ENCODE measurements around the gene GRIA3. TPM values are rescaled to one million over a fixed set of nuclear protein-coding genes. Genes with fewer than 3 reads are reported as not detected.
"Not testable (repeated sequence)": the region's sequence is repeated elsewhere in the genome, so short reads cannot be mapped to it uniquely, and the experiment has no call there.

Gene GRIA3
- polyA plus RNA-seq, 1 donor from 2014 or later, result not detected

DNA sequence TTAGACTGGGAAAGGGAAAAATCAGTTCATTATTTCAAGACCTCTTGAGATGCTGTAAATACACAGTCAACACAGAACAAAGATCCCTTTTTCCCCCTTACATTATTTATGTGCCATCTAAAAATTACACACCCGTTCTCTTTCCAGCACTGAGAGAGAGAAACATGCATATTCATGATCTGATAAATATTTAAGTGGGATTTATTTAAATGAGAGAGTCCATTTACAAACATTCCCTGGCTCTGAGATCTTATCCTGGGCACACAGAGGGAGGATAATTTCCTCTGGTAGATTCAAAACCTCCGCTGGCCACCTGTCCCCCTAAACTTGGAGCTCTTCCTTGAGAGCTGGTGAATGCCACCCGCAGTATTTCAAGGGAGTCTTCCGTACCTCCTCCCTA lies 88.6 kb downstream of the GRIA3 start:
- H3K27me3 Mint-ChIP-seq, result peaks cover 1% of the 10 kb centered on the region
- H3K4me1 Mint-ChIP-seq, result no peaks in the 10 kb centered on the region
- no peak overlapping the region for H3K27ac Mint-ChIP-seq
- H3K4me3 Mint-ChIP-seq, result no peak overlapping the region
- H3K9me3 Mint-ChIP-seq, result no peaks in the 10 kb centered on the region
- H3K36me3 Mint-ChIP-seq, result no peaks in the 10 kb centered on the region

DNA sequence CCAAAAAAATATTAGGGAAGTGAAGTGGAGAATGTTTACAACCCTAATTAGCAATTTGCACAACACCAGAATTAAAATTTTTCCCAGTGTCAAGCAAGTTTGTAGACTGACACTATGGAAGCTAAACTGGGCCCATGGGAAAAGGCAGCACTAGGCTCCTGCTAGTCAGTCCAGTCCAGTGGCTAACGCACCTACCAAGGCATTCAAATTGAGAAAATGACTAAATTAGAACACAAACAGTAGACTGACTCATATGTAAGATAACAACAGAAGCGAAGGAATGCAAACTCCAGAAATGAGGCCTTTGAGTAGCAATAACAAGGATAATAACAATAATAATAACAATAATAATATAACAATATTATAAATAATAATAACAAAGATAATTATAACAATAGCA lies 90.7 kb downstream of the GRIA3 start:
- no peaks in the 10 kb centered on the region for H3K36me3 Mint-ChIP-seq
- H3K27ac Mint-ChIP-seq, result no peak overlapping the region
- H3K27me3 Mint-ChIP-seq, result peaks cover 1% of the 10 kb centered on the region
- H3K4me3 Mint-ChIP-seq, result no peak overlapping the region
- no peaks in the 10 kb centered on the region for H3K9me3 Mint-ChIP-seq
- H3K4me1 Mint-ChIP-seq, result no peaks in the 10 kb centered on the region

DNA sequence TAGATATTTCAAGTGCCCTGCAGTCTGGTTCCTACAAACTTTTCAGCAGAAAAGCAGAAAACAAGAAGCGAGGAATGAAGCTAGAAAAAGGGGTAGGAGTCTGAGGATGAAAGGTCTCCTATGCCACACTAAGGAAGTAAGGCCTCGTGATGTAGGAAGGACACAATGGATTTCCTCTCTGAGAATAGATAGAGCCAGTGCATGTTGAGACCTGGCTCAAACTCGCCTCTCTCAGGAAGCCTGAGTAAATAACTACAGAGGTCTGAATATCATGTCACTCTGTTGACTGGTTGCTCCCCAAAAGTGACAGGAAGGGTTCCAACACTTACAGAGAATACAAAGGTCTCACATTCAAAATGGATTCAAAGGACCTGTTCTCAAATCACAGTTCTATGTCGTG lies 93.3 kb downstream of the GRIA3 start:
- Mint-ChIP-seq H3K27ac (no peak overlapping the region), H3K4me3 (no peak overlapping the region), H3K36me3 (no peaks in the 10 kb centered on the region), H3K27me3 (peaks cover 1% of the 10 kb centered on the region), H3K4me1 (no peaks in the 10 kb centered on the region), H3K9me3 (peaks cover 0 to 2% (median 0%) of the 10 kb centered on the region in 3 donors)

DNA sequence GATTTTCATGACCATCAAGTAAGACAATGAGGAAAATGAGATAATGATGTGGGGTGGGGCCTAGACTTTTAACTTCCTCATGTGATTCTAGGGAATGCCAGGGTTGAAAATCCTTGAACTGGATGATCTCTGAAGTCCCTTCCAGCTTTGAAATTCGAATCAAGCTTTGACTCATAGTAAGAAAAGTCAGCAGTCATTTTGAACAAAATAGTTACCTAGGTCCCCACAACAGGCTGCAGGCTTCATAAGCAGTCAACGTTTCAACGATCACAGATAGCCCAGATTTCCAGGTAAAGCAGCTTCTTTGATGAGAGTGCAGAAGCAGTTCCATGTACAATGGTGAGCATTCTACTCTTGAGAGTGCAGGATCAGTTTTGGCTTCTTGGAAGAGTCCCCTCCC lies 93.7 kb downstream of the GRIA3 start:
- peaks cover 0 to 2% (median 0%) of the 10 kb centered on the region in 3 donors for H3K9me3 Mint-ChIP-seq
- no peaks in the 10 kb centered on the region for H3K36me3 Mint-ChIP-seq
- peaks cover 1% of the 10 kb centered on the region for H3K27me3 Mint-ChIP-seq
- no peak overlapping the region for H3K4me3 Mint-ChIP-seq
- H3K27ac Mint-ChIP-seq, result no peak overlapping the region
- no peaks in the 10 kb centered on the region for H3K4me1 Mint-ChIP-seq

DNA sequence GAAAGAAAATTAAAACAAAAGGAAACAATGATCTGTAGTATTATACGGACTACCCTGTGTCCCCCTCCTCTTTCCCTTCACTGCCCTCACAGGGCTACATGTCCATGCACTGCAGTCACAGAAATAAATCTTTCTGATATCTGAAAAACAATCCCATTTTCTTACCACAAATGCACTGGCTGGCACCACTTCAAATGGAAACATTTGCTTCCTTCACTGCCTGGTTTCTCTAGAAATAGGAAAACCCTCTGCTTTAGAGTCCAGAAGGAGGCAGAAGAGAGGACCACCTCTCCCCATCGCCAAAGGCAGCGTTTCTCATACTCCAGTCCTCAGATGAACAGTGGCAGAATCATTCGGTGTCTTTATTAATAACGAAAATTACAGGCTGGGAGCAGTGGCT lies 98.2 kb downstream of the GRIA3 start:
- Mint-ChIP-seq H3K27me3 (no peaks in the 10 kb centered on the region), H3K27ac (no peak overlapping the region), H3K4me3 (no peak overlapping the region), H3K4me1 (no peaks in the 10 kb centered on the region), H3K9me3 (peaks cover 0 to 2% (median 2%) of the 10 kb centered on the region in 3 donors), H3K36me3 (no peaks in the 10 kb centered on the region)

DNA sequence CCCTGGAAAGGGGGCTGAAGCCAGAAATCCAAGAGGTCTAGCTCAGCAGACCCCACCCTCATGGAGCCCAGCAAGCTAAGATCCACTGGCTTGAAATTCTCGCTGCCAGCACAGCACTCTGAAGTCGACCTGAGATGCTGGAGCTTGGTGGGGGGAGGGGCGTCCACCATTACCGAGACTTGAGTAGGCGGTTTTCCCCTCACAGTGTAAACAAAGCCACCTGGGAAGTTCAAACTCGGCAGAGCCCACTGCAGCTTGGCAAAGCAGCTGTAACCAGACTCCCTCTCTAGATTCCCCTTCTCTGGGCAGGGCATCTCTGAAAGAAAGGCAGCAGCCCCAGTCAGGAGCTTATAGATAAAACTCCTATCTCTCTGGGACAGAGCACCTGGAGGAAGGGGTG lies 99.3 kb downstream of the GRIA3 start:
- H3K9me3 Mint-ChIP-seq, H3K27me3 Mint-ChIP-seq, H3K4me3 Mint-ChIP-seq, H3K36me3 Mint-ChIP-seq, H3K4me1 Mint-ChIP-seq, H3K27ac Mint-ChIP-seq: not testable (repeated sequence)

DNA sequence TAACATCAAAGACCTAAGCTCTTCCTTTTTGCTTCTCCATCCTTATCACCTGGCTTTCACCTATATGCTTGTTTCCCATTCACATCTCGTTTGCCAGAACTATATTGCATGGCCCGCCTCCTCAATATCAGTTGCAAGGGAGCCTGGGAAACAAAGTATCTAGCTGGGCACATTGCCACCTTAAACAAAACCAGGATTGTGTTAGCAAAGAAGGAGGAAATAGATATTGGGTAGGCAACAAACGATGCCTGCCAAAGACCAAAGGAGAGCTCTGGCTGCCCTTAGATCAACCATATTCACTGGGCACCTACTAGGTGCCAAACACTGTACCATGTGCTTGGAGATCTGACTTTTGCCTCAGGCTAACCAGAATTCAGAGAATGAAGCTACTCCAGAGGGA lies 107.5 kb downstream of the GRIA3 start:
- H3K4me3 Mint-ChIP-seq, result no peak overlapping the region
- H3K27ac Mint-ChIP-seq, result no peak overlapping the region
- H3K36me3 Mint-ChIP-seq, result peaks cover 3% of the 10 kb centered on the region
- H3K9me3 Mint-ChIP-seq, result peaks cover 0 to 3% (median 0%) of the 10 kb centered on the region in 3 donors
- no peaks in the 10 kb centered on the region for H3K27me3 Mint-ChIP-seq
- no peaks in the 10 kb centered on the region for H3K4me1 Mint-ChIP-seq

DNA sequence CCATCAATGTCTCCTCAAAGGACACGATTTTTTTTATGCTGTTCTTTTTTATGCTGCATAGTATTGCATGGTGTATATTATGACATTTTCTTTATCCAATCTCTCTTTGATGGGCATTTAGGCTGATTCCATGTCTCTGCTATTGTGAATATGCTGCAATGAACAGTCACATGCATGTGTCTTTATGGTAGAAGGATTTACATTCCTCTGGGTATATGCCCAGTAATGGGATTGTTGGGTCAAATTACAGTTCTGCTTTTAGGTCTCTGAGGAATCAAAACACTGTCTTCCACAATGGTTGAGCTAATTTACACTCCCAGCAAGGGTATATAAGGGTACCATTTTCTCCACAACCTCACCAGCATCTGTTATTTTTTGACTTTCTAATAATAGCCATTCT lies 113.9 kb downstream of the GRIA3 start:
- Mint-ChIP-seq H3K9me3 (peaks cover 0 to 2% (median 0%) of the 10 kb centered on the region in 3 donors), H3K27me3 (no peaks in the 10 kb centered on the region), H3K36me3 (no peaks in the 10 kb centered on the region), H3K4me1 (no peaks in the 10 kb centered on the region), H3K27ac (no peak overlapping the region), H3K4me3 (no peak overlapping the region)

DNA sequence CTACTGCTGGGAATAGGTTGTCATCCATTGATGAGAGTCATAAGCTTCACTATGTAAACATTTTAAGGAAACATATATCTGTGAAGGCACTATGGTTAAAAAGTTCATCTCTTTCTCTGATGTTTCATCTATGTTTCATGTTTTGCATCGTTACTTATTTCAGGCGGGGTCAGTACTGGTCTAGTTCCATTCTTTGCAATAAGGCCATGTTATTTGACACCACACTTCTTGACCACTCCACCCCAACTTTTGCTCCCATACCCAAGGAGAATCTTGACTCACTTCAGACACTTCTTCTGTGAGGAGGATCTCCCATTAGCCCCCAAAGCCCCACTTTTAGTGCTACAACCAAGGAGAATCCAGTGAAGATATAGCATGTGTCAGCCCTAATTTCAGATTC lies 119.4 kb downstream of the GRIA3 start:
- Mint-ChIP-seq H3K36me3 (no peaks in the 10 kb centered on the region), H3K27me3 (no peaks in the 10 kb centered on the region), H3K9me3 (no peaks in the 10 kb centered on the region), H3K27ac (no peak overlapping the region), H3K4me1 (no peaks in the 10 kb centered on the region), H3K4me3 (no peak overlapping the region)

DNA sequence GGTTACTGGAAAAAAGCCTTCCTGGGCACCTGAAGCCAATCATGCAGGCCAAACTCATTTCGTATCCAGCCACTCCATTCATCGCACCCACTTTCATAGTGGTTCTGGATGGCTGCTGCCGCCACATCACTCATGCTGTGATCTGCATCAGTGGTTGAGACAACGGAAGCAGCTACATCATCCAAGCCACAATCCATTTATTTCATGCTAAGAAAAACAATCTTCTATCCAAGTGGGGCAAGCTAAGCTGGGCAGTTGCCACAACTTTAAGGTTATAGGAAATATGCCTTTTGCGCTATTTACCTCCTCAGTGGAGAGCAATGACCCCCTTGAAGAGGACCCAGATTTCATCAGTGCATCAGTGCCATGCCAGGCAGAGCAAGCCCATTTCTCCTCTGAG lies 124.6 kb downstream of the GRIA3 start:
- H3K9me3 Mint-ChIP-seq, result no peaks in the 10 kb centered on the region
- H3K4me1 Mint-ChIP-seq, result no peaks in the 10 kb centered on the region
- no peaks in the 10 kb centered on the region for H3K36me3 Mint-ChIP-seq
- H3K27me3 Mint-ChIP-seq, result no peaks in the 10 kb centered on the region
- no peak overlapping the region for H3K4me3 Mint-ChIP-seq
- H3K27ac Mint-ChIP-seq, result no peak overlapping the region

DNA sequence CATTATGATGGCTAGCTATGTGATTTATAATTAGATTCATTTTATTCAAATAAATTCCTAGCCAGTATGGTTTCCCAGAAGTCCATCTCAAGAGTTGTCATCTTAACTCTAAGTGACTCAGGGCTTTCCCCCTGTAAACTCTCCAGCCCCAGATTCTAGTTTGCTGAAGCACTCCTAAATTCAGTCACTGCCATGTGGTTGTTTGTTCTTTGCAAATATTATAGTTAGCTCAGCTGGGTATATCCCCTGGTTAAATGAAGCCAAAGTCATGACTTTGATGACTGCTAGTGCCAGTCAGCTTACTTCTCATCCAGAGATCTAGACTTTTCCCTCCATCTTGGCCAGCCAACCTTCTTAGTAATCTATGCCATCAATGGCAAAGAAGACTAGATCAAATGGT lies 126.0 kb downstream of the GRIA3 start:
- Mint-ChIP-seq H3K27me3 (no peaks in the 10 kb centered on the region), H3K36me3 (no peaks in the 10 kb centered on the region), H3K9me3 (peaks cover 0 to 2% (median 0%) of the 10 kb centered on the region in 3 donors), H3K27ac (no peak overlapping the region), H3K4me3 (no peak overlapping the region), H3K4me1 (no peaks in the 10 kb centered on the region)

DNA sequence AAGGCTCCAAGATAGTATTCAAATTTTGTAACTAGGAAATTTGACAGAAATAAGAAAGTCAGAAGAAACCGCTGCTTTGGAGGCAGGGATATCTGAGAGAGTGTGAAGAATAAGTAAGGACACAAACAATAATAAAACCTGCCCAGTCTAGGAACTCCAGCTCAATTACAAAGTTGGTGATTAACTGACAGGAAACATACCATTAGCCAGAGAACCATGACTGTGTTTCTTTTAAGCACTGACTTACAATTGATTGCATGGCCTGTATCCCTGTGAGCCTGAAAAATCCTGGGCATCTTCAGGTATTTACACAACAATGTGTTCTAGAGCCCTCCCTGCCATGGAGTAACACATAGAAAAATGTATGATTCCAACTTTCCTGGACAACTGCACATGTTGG lies 127.4 kb downstream of the GRIA3 start:
- peaks cover 0 to 2% (median 0%) of the 10 kb centered on the region in 3 donors for H3K9me3 Mint-ChIP-seq
- H3K27ac Mint-ChIP-seq, result no peak overlapping the region
- no peaks in the 10 kb centered on the region for H3K4me1 Mint-ChIP-seq
- H3K27me3 Mint-ChIP-seq, result no peaks in the 10 kb centered on the region
- no peak overlapping the region for H3K4me3 Mint-ChIP-seq
- H3K36me3 Mint-ChIP-seq, result no peaks in the 10 kb centered on the region

DNA sequence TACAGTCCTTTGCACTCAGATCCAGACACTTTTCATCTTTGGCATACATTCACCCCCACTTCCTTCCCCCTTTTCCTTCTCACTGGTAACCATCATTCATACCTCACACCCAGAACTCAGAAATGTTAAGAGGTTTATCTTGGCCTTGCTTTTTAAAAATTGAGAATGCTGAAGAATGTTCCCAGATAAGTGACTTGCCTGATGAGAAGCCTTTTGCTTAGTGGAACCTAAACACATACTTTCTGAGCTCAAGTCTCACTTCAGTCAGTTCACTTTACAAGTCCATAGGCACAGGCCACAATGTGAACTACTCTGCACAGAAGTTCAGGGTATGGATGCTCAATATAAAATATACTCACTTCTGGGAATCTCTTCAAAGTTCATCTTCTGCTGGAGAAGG lies 129.4 kb downstream of the GRIA3 start:
- no peak overlapping the region for H3K27ac Mint-ChIP-seq

DNA sequence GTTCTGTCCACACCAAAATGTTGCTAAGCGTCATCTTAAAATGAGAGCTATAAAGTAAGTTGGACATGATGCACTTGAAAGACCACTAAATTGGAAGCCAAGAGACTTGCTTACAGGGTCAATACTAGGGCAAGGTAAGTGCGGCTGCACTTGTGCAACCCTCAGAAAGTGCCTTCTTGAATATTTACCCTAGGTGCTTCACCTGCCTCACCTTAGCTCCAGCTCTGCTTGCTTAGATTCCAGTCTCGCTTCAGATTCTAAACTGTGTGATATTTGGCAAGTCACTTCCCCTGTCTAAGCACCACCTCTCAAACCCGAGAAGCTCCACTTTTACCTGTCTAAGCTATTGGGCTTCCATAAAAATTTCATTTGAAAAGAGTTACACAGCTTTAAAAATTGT lies 136.5 kb downstream of the GRIA3 start:
- H3K4me3 Mint-ChIP-seq, result no peak overlapping the region
- no peaks in the 10 kb centered on the region for H3K36me3 Mint-ChIP-seq
- no peaks in the 10 kb centered on the region for H3K4me1 Mint-ChIP-seq
- no peak overlapping the region for H3K27ac Mint-ChIP-seq
- peaks cover 0 to 5% (median 2%) of the 10 kb centered on the region in 3 donors for H3K9me3 Mint-ChIP-seq
- H3K27me3 Mint-ChIP-seq, result no peaks in the 10 kb centered on the region

More for the DNA sequence above, 129.4 kb downstream of the GRIA3 start:
- H3K36me3 Mint-ChIP-seq, result no peaks in the 10 kb centered on the region
- H3K4me3 Mint-ChIP-seq, result no peak overlapping the region
- no peaks in the 10 kb centered on the region for H3K4me1 Mint-ChIP-seq
- H3K27me3 Mint-ChIP-seq, result no peaks in the 10 kb centered on the region
- peaks cover 0 to 2% (median 0%) of the 10 kb centered on the region in 3 donors for H3K9me3 Mint-ChIP-seq

DNA sequence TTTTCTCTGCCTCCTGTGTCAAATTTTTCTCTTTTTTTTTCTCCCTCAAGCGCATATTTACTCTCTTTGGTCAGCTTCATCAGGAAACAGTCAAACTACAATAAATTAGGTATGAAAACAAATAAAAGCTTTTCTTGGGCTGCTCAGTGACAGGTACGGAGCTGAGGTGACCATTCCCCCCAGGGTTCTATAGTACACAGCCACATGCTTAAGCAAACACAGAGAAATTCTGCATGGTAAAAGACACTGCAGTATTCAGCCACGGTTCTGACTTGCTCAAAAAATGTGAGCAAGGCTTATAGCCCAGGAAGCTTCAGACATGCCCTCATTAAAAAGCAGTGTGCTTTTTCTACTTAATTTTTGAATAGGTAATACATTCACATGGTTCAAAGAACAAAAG lies 138.5 kb downstream of the GRIA3 start:
- H3K36me3 Mint-ChIP-seq, result no peaks in the 10 kb centered on the region
- no peaks in the 10 kb centered on the region for H3K27me3 Mint-ChIP-seq
- H3K9me3 Mint-ChIP-seq, result peaks cover 0 to 5% (median 2%) of the 10 kb centered on the region in 3 donors
- no peak overlapping the region for H3K27ac Mint-ChIP-seq
- no peak overlapping the region for H3K4me3 Mint-ChIP-seq
- H3K4me1 Mint-ChIP-seq, result no peaks in the 10 kb centered on the region

DNA sequence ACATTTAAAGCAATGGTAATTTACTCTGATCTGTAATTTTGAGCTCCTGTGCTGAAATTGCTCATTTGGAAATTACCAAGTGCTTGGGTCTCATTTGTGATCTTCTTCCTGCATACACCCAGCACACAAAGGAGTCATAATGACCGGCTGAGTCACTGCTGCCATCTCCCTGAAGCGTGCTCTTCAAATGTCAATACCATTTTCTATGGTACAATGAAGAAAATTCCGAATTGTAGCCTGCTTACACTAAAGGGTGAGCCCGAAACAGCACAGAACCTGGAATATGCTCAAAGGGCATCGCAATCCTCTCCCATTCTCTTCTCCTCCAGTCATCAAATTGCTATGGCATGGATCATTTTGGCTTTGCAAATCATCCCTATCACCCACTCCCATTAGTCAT lies 140.5 kb downstream of the GRIA3 start:
- no peak overlapping the region for H3K27ac Mint-ChIP-seq
- H3K9me3 Mint-ChIP-seq, result peaks cover 0 to 5% (median 2%) of the 10 kb centered on the region in 3 donors
- peaks cover 1% of the 10 kb centered on the region for H3K36me3 Mint-ChIP-seq
- H3K4me1 Mint-ChIP-seq, result no peaks in the 10 kb centered on the region
- no peaks in the 10 kb centered on the region for H3K27me3 Mint-ChIP-seq
- no peak overlapping the region for H3K4me3 Mint-ChIP-seq
